COLO668 (cell line): ENCODE data around the gene CRYBA2.
A peak's percentile ranks its signal among the peaks of the same experiment; 100 is the strongest.

Experiments
- DNase-seq: peaks from one replicate; lab custom pipeline; 2025; ENCODE audit not compliant: unreplicated experiment; lab: John Stamatoyannopoulos, UW

The CRYBA2 gene

GRCh38 chr2:218999881-219000568 lies 6.8 kb upstream of the CRYBA2 start:
- DNase-seq, result peak; percentile 96

DNA sequence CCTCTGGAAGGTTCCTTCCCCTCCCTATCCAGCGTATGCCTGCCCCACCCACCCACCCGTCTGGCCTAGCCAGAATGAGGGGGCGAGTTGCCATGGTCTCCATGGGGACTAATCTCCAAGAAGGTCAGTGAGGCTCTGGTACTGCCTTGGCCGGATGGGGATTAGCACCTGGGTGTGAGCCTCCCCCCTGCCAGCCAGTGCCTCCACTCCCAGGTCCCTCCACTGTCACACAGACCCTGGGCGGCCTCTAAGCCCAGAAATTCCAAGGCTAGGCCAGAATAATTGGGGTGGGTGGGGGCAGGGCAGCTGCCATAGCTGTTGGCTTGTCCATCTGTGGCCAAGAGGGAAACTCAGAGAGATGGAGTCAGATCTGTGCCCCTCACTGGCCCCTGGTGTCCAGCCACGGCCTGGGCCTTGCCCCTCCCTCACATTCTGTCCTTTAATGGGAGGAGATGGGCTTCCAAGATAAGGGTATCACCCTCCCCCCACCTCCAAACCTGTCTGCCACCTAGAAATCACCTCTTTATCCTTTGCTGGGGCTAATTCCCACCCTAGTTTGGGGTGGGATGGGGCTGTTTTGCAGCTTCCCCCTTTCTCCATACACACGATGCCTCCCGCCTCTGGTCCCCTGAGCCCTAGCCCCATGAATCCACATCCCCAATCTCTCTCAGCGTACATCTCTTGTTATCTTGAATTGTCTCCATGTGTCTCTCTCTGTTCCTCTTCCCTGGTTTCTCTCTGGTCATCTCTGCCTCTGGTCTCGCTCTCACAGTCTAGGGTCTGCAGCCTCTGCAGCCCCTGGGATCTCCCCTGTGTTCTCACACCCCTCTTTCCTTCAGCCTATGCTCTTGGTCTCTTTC lies 6.0 kb upstream of the CRYBA2 start:
- DNase-seq, result peak; percentile 39

GRCh38 chr2:218998414-218999002 lies 5.3 kb upstream of the CRYBA2 start:
- DNase-seq, result peak; percentile 63

DNA sequence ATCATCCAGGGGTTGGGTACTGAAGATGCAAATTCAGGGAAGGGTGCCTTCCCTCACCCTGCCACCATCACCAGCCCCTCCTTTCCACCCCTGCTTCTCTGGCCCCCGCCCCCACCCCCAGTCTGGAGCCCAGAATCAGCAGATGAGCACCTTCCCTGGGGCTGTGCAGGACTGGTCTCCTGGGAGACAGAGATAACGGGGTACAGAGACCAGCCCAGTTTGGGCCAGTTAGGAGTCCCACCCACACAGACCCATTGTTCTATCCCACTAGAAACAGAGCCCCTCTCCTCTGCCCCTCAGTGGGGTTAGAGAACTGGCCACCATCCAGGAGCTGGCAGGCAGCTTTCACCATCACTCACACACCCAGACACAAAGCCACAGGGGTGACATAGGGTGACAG lies 4.5 kb upstream of the CRYBA2 start:
- peak; percentile 70 for DNase-seq

GRCh38 chr2:218996937-218997336 lies 3.7 kb upstream of the CRYBA2 start:
- peak; percentile 90 for DNase-seq

DNA sequence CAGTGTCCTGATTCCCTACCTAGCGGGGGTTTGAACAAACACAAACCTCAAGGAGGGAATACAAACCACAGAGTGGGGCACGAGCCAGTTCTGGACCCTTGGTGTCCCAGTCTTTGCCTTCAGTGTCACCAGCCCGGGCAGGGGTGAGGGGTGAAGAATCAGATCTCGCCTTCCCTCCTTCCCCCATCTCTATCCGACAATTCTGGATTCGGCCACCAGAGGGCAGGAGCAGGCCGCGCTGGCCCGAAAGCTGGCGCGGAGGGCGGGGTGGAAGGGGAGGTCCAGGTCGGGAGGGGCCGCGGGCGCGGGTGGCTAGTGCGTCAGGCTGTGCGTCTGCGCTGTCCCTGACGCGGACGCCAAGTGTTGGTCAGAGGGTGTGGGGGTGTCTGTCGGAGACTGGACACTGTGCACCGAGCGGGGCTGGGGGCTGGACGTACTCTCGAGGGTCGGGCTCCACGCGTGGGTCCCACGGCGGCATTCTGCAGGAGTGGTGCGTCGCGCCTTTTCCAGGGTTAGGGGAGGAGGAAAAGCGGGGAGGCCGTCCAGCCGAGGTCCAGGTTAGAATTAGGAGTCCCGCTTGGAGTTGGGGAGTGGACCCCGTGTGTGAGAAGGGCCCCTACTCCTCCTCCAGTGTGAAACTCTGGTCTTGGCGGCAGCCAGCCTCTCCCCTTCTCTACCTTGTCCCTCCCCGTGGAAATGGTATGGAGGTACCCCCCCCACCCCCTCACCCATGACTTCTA lies 2.9 kb upstream of the CRYBA2 start:
- peak; percentile 97 for DNase-seq

DNA sequence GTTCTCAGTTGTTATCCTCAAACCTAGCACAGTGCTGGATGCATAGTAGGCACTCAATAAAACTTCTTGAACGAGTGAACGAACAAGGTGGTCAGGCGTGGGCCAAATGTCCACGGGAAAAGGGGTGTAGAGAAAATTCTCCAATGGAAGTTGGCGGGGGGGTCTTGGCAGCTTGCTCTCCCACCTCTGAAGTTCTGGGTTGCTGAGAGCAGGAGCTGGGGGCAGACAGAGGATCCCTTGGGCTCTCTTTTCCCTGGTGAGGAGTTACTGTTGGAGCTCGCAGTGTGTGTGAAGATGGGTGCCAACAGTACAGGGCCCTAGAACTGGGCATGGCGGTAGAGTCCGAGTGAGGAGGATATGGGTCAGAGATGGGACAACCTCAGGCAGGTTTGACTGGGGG lies 2.3 kb upstream of the CRYBA2 start:
- DNase-seq, result no peak

DNA sequence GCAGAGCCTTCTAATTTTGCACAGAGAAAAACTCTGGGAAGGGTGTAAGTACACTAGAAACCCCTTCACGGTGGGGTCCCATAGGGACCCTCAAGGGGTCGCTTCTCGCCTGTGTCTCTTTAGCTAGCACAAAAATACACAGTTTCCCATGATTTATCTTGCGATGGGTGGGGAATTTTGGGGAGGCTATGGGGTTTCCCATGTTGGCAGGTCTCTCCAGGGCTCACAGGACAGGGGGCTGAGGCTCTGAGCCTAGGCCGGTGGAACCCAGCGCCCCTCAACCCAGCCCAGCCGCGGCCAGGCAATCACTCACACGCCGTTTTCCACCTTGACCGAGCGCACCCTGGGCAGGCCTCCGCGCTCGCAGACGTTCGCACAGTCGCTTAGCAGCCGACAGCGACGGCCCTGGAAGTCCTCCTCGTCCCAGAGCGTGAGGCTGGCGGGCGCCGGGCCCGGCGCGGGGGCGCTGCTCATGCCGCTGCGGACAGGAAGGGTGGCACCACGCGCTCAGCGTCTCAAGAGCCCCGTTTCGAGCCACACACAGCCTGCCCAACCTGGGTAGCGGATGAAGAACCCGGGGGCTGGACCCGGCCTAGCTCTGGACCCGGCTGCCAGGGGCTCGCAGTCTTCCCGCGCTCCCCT lies 398 bp downstream of the CRYBA2 start:
- DNase-seq, result peak; percentile 83

DNA sequence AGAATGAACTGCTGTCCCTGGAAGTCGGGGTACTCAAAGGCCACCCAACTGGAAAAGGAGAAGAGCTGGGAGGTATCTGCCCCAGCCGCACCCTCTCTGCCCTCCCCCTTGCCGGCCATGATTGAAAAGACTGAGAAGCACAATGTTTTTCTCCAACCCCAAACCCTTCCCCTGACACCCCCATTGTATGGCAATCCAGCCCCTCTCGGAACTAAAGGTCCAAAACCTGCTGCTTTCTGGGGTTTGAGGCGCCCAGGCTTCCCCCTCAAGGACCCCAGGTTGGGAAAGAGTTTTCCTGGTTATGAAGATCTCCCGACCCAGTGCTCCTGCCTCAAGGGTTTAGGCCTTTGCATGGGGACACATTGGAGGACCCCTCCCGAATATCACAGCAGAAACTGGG lies 1.0 kb downstream of the CRYBA2 start:
- DNase-seq, result no peak

DNA sequence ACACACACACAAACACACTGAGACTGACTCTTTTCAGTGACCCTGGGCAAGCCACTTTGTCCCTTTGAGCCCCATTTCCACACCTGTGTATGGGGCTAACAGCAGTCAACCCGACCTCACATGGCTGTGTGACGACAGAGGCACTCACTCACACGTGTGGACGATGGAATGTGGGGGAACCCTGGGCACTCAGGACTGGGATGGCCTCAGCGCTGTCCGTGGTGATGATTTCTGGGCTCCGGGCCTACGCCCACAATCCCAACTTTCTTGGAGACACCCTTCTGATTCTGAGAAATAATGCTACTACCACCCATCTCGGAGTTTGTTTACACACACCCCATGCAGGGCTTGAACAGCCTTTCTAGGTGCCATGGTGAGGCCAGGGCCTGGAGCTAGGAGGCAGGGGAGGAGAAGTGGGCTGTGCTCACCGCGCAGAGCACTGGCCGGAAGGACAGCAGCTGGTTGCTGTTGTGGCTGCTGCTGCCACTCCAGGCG lies 1.5 kb downstream of the CRYBA2 start:
- peak; percentile 44 for DNase-seq

- no peak for DNase-seq
These were observed 2.6 kb downstream of the CRYBA2 start for GRCh38 chr2:218990612-218991011.

- no peak for DNase-seq
These were observed 3.2 kb downstream of the CRYBA2 start for GRCh38 chr2:218990052-218990451.

DNA sequence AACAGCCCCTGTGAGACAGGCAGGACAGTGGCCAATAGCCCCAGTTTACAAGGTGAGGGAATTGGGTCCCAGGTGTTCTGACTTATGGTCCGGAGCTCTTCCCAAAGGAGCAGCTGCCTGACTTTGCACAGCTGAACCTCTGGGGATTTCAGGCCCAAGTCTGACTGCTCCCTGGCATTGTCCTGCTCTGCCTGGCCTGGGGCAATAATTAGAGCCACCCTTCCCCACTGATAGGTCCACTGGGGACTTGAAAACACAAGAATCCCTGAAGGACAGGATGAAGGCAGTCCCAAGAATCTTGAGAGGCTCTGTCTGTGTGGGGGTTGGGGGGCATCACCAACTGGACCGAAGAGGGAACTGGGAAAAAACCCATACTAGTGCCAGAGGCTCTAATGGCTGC lies 4.6 kb downstream of the CRYBA2 start:
- DNase-seq, result no peak

DNA sequence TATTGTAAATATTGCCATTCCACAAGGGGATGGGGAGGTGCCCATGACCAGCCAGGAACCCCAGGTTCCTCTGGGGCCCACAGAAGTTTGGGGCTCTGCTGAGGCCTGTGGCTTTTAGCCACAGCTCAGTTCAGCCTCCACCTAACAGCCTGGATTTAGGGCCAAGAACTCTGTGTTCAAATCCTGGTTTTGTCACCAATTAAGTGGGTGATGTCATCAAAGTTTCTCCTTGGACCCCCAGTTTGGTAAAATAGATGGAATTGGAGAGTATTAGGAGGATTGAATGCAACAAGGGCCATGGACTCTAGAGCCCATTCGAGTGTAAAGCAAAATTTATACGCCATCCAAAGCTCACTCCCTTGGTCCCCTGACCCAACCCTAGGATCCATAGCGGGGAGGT lies 5.1 kb downstream of the CRYBA2 start:
- DNase-seq, result no peak

DNA sequence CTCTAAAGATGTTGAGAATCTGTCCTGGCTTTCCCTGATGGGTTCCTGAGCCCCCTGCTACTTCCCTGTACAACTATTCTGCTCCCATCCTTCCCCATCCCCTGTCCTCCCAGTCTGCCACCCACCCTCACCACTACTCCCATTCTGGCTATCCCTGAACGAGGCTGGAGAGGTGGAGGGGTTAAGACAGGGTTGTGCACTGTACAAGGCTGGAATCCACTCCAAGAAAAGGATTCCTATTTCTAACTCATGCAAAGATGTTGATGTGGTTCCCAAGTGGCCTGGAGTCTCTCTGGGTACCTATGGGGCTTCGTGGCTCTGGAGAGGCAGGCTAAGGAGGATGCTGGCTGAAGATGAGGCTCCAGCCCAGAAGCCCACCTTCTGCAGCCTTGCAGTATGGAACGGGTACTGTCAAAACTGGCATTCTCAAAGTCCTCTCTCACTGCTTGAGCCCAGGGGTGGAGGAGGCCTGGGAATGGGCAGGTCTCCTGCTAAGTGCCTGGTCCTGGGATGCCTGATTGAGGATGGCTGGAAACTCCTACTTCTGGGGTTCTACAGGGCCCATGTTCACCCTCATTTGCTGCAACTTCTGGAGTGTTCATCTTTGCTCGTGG lies 7.0 kb downstream of the CRYBA2 start:
- no peak for DNase-seq

DNA sequence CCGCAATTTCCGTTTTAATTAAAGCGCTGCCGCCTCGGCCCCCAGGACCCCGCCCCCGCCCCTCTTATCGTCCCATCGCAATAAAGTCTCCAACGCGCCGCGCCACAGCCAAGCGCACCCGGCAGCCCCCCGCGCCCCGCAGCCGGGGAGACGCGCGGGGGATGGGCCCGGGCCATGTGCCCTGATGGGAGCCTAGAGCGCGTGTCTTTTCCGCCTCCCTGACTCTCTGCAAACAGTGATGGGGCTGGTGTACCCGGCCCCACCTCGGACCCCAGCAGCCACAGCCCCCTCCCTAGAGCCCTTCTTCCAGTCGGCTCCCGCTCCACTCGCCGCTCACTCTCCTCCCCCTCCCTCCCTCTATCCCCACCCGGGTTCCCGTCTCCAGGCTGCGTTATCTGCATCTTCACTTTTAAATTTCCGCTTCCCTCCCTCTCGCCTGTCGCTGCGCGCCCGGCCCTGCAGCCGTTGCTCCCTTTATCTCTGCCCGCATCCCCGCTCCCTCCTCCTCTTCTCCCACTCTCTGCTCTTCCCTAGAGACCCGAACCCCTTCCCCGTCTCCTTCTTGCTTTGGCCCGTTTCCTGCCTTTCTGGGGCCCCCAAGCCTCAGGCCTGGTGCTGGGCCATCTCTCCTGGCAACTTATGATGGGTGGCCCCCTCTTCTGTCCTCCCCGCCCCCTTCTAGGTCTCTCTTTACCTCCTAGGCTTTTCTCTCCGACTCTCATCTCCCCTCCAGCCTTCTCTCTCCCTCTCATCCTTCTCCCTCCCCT lies 7.7 kb downstream of the CRYBA2 start:
- DNase-seq, result peak; percentile 51

- peak; percentile 51 for DNase-seq
These were observed 8.2 kb downstream of the CRYBA2 start, which contains the start of gene FEV for GRCh38 chr2:218985021-218985324. FEV (minus strand) TSS chr2:218985184; CDS start chr2:218985075, 109 bp downstream.

- peak; percentile 71 for DNase-seq
These were observed 8.8 kb downstream of the CRYBA2 start for GRCh38 chr2:218984239-218985020.

- no peak for DNase-seq
These were observed 9.3 kb downstream of the CRYBA2 start for GRCh38 chr2:218983934-218984238.
